MV-4-11 (cell line): ENCODE results near the gene NSMCE4A.
A peak's percentile ranks its signal among the peaks of the same experiment; 100 is the strongest.
"Not testable (repeated sequence)": the region's sequence is repeated elsewhere in the genome, so short reads cannot be mapped to it uniquely, and the experiment has no call there.

ENCODE experiments used
- DNase-seq: peaks from one replicate; lab custom pipeline; 2025; lab: John Stamatoyannopoulos, UW

The NSMCE4A gene

GRCh38 chr10:121974535-121975294 lies at the start of gene NSMCE4A:
NSMCE4A (minus strand) TSS chr10:121975217; CDS start chr10:121975165, 52 bp downstream.
- peak; percentile 66 for DNase-seq

- not testable (repeated sequence) for DNase-seq
Observed at GRCh38 chr10:122023257-122023656, 48.2 kb upstream of the NSMCE4A start.

DNA sequence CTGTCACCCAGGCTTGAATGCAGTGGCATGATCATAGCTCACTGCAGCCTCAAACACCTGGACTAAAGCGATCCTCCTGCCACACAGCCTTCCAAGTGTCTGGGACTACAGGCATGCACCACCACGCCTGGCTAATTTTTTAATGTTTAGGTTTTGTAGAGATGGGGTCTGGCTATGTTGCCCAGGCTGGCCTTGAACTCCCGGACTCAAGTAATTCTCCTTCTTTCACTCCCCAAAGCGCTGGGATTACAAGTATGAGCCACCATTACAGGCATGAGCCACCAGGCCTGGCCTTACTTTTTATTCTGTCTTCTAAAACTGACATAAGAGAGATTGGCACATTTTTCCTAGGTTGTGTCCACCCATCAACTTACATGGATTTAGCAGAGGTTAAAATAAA lies 47.3 kb upstream of the NSMCE4A start:
- DNase-seq: no peak

GRCh38 chr10:122021828-122022227 lies 46.8 kb upstream of the NSMCE4A start:
- no peak for DNase-seq

GRCh38 chr10:122021379-122021778 lies 46.4 kb upstream of the NSMCE4A start:
- peak; percentile 55 for DNase-seq

DNA sequence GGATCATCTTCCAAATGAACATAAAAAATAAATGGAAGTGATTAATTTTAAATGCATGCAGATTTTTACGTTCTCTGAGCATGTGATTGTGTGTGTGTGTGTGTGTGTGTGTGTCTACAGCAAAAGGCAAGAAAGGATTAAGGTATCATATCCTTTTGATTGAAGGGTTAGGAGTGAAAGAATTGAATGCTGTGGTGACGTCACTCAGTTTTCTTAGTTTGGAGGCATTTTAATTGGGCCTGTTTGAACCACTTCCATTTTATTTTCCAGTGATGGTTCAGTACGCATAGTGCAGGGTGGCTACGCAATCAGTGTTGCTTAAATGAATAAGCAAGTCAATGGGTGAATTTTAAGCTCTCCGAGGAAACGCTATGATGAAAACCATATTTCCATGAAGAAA lies 45.2 kb upstream of the NSMCE4A start:
- no peak for DNase-seq

DNA sequence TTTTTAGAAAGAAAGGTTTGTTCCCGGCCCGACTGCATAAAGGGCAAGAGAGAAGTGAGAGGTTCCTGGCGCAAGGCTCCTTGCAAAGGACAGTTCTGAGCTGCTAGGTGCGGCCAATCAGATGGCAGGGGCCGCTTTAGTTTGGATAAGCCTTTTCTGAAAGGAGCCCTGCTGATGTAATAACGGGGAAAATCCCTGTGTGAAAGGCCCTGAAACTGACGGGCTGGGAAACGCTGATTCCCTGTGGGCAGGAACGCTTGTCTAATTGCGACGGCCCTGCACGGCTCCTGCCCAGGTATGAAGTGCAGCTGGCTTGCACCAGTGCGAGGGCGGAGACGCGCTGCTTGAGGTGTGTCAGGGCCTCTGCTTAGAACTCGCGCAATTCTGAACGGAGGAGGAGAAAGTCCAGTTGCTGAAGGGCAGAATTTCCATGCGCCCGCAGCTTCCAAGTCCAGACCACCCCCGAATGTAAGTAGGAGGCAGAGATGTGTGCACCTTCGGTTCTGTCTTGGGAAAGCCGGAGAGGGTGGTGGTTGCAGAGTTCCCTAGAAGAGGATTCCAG lies 44.5 kb upstream of the NSMCE4A start:
- no peak for DNase-seq

- DNase-seq: no peak
Observed at GRCh38 chr10:122018951-122019413, 44.0 kb upstream of the NSMCE4A start.

- DNase-seq: no peak
Observed at GRCh38 chr10:122018491-122018890, 43.5 kb upstream of the NSMCE4A start.

- not testable (repeated sequence) for DNase-seq
Observed at GRCh38 chr10:122017926-122018325, 42.9 kb upstream of the NSMCE4A start.

- no peak for DNase-seq
Observed at GRCh38 chr10:122014652-122015248, 39.7 kb upstream of the NSMCE4A start.

DNA sequence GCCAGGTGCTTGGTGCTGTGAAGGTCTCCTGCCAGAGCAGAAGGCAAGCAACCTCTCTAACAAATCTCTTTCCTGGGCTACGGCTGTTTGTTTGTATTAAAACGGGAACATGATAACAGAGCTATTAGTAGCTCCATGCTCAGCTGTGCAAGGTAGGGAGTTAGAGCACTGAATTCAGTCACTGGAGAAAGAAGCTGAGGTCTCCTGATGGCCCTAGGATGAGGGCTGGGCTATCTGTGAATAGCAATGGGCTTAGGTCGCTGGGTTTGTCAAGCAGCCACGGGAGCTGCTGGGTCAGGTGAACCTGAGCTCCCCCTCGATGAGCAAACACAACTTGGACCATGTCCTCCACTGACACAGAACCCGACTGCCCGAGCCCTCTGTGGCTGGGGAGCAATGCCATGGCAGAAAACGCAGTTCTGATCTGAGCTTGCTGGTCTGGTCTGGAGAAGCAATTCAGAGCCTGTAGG lies 38.3 kb upstream of the NSMCE4A start:
- DNase-seq: no peak

DNA sequence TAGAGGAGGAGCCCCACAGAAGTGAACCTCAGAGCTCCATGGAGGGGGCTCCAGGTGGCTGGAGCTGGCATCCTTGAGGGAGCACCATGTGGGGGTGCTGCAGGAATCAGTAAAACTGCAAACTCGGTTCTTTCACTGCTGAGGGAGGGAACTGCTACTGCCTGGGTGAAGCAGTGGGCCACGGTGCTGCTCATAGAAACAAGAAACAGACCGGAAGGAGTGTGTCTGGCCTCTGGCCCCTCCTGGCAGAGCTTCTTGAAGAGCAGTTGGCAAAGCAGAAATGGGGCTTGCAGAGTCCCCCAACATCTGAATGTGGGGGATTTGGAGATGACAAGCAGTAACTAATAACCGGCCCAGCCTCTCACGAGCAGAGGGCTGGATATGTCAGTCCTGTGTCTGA lies 37.7 kb upstream of the NSMCE4A start:
- DNase-seq: no peak

- DNase-seq: peak; percentile 66
Observed at GRCh38 chr10:122010405-122011050, 35.5 kb upstream of the NSMCE4A start.

- DNase-seq: no peak
Observed at GRCh38 chr10:122007415-122007814, 32.4 kb upstream of the NSMCE4A start.

DNA sequence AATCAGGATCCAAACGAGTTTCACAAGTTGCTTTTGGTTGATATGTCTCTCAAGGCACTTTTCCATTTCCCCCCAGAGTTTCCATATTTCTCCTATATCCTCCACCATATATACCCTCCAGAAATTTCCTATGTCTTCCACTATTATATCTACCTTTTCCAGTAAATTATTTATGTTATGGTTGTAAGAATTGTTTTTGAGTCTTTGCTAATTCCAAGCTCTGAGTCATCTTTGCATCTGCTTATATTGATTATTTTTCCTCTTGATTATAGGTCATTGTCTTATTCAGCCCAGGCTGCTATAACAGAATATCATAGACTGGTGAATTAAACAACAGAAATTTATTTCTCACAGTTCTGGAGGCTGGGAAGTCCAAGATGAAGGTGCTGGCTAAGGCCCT lies 26.7 kb upstream of the NSMCE4A start:
- no peak for DNase-seq

GRCh38 chr10:121999301-121999700 lies 24.3 kb upstream of the NSMCE4A start:
- DNase-seq: no peak

GRCh38 chr10:121998462-121998861 lies 23.4 kb upstream of the NSMCE4A start:
- DNase-seq: no peak

GRCh38 chr10:121994429-121994941 lies 19.5 kb upstream of the NSMCE4A start:
- DNase-seq: no peak

GRCh38 chr10:121991727-121992126 lies 16.7 kb upstream of the NSMCE4A start:
- not testable (repeated sequence) for DNase-seq

- no peak for DNase-seq
Observed at GRCh38 chr10:121990015-121990677, 15.1 kb upstream of the NSMCE4A start.
